Activated CD4-positive, CD25-positive, alpha-beta regulatory T cell (primary cell): Measurements from ENCODE around the gene ZNF716.
"Not testable (repeated sequence)": the region's sequence is repeated elsewhere in the genome, so short reads cannot be mapped to it uniquely, and the experiment has no call there.

Experiments used
- DNase-seq, 4 experiments: peaks; one replicate each; lab custom pipeline; 2025; lab: John Stamatoyannopoulos, UW

The ZNF716 gene

DNA sequence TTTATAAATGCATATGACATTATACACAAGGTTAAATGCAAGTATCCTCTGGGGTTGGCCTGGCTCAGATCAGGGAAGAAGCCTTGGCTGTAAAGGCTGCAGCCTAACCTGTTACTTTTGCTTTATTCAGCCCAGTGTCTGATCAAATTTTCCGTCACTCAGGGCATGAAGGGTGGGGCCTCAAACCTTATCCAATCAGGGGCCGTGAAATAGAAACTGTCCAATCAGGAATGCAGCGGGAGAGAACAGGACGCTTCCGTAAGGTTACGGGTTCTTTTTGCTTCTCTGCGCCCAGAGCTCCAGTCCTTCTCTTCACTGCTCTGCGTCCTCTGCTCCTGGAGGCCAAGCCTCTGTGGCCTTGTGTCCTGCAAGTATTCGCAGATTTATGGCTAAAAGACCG, at the start of gene ZNF716:
Gene ZNF716 (plus strand): TSS at position 274 of the 400 bp plus-strand sequence. CDS start 112 bp downstream, at position 386.
- DNase-seq, result no peak

DNA sequence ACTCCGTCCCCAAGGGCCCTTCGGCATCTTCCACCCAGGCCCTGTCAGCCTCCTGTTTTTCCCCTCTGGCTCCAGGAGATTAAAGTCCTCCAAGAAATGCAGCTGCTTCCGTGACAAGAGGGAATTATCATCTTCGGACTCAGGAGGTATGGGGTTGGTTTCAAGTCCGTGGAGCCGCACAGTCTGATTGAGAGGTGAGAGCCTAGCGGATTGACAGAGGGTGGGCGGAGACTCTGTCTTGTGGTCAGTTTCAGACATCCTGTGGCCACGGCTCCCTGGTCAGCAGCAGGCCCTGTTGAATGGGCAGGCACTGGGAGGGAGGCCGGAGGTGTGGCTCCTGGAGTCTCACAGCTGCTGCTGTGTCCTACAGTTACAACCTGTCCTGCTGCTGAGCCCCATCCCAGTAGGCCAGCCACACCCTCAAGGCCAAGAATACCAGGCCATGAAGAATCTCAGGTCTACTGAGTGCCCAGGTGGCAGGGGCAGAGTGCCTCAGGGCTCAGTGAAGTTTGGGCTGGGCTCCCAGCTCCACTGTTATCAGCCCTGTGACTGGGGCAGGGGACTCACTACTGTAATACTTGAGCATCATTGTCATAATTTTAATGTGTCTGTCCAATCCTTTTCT, 49.3 kb upstream of the ZNF716 start:
- no peak for DNase-seq

GRCh38 chr7:57403051-57403450, 46.9 kb upstream of the ZNF716 start:
- DNase-seq, result not testable (repeated sequence)

DNA sequence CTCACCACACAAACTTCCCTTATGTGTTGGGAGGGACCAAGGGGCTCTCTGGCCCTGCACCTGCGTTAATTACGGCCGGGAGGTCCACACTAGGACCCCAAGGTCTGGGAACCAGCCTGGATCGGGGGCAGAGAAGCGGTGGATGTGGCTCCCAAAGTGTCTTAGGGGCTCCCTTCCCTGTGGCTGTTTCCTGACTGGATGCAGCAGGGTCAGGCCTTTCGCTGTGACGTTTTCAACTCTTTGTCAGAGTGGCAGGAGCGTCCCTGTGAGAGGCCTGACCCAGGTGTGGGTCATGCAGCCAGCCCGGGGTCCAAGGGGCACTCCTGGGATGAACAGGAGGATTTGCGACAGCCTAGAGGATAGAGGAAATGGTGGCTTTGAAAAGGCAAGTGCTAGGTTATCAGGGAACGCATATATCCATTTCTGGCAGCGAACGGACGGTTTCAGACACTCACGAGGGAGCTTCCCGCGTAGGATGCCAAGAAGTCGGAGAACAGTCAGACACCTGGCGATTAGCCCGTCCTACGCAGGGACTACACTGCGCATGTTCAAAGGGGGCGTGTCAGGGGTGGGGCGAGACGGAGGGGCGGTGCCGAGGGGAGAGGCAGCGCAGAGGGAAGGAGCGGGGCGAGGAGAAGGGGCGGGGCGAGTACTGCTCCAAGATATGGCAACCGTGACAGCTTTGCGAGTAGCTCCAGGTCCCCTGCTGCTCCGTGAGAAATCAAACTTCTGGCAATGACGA, 46.2 kb upstream of the ZNF716 start:
- DNase-seq, result no peak

- no peak for DNase-seq
Observed at GRCh38 chr7:57404343-57404966, 45.5 kb upstream of the ZNF716 start.

- no peak for DNase-seq
Observed at GRCh38 chr7:57404967-57405421, 45.0 kb upstream of the ZNF716 start.

DNA sequence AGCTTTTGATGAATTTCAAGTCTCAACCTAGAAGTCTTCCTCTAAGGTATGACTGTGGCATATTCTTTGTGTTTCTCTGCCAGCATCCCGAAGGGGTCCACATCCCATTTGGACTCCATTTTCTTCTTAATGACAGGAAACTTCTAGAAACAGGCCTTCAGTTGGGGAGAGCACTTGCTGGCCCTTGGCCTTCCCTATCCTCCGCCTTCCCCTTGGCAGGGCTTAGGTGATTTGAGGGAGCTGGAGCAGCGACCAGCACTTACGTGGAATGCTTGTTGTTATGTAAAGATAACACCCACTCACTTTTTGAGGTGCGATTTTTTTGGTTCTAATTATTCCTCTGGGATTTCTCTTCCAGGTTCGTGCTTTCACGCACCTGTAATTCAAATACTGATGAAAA, 42.9 kb upstream of the ZNF716 start:
- no peak for DNase-seq

- no peak for DNase-seq
Observed at GRCh38 chr7:57412168-57412567, 37.8 kb upstream of the ZNF716 start.

GRCh38 chr7:57412618-57413017, 37.4 kb upstream of the ZNF716 start:
- DNase-seq, result no peak

- DNase-seq, result no peak
Observed at GRCh38 chr7:57413529-57414398, 36.2 kb upstream of the ZNF716 start.

GRCh38 chr7:57414415-57414814, 35.6 kb upstream of the ZNF716 start:
- no peak for DNase-seq

- DNase-seq, result no peak
Observed at GRCh38 chr7:57414852-57415251, 35.1 kb upstream of the ZNF716 start.

DNA sequence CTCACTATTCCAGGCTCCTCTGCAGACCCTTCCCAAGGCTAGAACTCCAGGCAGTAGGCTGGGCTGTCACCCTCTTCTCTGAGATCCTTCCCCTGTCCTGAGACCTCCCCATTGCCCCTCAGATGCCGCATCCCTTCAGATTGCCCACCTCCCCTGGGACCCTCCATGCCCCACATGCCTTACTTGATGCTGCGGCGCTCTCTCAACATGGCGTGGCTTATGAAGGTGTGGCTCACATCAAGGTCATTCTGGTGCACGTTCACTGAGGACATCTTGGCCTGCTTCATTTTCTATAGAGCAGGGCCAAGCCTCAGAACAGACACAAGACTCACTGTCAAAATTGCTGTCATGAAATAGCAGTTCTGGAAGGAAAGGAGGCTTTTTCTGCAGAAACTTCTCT, 34.7 kb upstream of the ZNF716 start:
- no peak for DNase-seq

DNA sequence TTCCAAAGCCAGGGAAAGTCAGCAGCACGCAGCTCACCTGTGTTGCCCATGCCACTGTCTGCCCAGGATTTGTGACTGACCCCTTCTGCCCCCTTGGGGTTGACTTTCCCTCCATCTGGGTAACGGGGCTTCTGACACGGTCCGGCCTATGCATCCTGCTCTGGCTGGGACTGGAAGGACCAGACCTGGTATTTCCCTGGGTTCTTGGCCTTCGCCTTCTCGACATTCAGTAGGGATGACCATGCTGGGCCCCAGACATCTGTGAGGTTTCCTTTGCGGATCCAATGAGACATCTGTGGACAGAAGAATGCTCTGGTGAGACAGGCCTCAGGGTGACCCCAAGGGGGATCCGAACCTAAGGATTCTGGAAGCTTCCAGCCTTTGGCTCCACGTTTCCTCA, 34.2 kb upstream of the ZNF716 start:
- DNase-seq, result no peak

- DNase-seq, result no peak
Observed at GRCh38 chr7:57416601-57417358, 33.2 kb upstream of the ZNF716 start.

DNA sequence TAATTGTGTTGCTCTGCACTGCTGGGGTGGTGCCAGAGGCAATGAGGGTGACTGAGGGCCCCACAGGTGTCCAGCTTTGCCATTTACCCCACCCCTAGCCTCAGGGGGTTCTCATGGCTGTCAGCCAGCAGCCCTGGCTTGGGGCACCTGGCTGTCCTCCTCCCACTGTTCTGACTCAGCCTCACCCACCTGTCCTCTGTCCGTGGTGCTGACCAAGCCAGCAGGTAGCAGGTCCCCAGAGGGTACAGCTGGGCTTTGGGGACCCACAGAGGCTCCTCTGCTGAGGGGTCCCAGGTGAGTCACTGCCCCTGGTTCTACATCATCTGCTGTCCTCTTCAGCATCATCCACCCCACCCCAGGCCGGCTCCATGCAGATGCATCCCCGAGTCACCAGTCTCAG, 32.2 kb upstream of the ZNF716 start:
- DNase-seq, result no peak

GRCh38 chr7:57423768-57424167, 26.2 kb upstream of the ZNF716 start:
- no peak for DNase-seq

GRCh38 chr7:57424515-57425238, 25.3 kb upstream of the ZNF716 start:
- DNase-seq, result no peak

DNA sequence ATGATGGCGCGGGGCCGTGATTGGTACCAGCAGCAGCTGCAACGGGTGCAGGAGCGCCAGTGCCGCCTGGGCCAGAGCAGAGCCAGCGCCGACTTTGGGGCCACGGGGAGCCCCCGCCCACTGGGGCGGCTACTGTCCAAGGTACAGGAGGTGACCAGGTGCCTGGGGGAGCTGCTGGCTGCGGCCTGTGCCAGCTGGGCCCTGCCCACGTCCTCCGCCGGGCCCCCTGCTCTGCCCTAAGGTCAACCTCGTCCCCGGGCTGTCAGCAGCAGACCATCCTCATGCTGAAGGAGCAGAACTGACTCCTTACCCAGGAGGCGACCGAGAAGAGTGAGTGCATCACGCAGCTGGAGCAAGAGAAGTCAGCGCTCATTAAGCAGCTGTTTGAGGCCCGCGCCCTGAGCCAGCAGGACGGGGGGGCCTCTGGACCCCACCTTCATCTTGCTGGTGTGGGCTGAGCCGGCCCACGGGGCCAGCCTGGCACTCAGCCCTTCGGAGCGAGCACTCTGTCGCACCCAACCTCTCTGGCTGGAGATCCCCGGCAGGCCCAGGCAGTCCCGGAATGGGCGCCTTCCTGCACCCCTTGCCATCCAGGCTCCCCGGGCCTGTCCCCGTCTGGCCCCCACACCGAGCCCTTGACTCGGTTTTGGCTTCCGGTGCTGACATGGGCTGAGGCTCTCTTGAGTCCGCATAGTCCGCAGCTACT, 24.6 kb upstream of the ZNF716 start:
- no peak for DNase-seq

DNA sequence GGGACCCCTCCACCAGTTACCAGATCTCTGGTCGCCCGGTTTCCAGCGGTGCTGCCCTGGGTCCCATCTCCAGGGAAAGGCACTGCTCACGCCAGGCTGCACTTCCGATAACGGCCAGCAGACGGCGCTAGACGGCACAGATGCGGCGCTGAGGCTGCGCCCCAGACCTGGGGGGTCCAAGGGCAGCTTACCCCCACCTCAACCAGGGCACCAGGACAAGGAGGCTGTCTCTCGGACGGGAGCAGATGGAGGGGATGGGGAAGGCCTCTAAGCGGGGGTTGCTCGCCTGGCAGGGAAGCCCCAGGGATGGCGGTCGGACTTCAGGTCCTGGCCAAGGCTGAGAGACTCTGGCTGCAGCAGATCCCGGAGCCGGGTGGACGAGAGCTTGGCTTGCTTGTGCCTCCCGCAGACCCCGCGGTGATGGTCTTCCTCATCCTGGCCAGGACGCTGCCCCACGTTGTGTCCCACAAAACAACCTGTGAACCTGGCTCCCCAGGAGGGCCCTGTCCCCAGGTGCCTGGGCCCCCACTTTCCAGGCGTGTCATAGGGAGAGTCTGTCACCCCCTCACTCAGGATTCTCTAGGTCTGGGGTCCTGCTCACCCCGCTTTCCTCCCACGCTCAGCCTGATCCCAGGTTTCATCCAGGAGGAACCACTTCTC, 23.9 kb upstream of the ZNF716 start:
- DNase-seq, result no peak
